Gastroesophageal sphincter (tissue), 4 donors: ENCODE measurements around the gene PTPRN2. TPM values are rescaled to one million over a fixed set of nuclear protein-coding genes. Genes with fewer than 3 reads are reported as not detected.

ENCODE experiments used
- ATAC-seq: fragments of 150-250 bp; one replicate; pipeline ENCODE4 v1.9.1; 2016; ENCODE audit warnings: mild to moderate bottlenecking, moderate library complexity
- H3K27ac ChIP-seq, 4 donors: fragments of 200-600 bp; sonication (generic) in 3 of 4; 1 replicate in 3 of 4; 2 replicates in 1 of 4; pipeline ENCODE4 v1.5.1; 2016 to 2019
- H3K27me3 ChIP-seq: fragments of 200-600 bp; sonication (generic); one replicate; pipeline ENCODE4 v1.5.1; 2019
- H3K36me3 ChIP-seq, 2 donors: fragments of 200-600 bp; sonication (generic); one replicate each; pipeline ENCODE4 v1.5.1; 2019; ENCODE audit warnings: control low read depth in 1 of 2
- H3K4me1 ChIP-seq, 3 donors: fragments of 200-600 bp; sonication (generic); 1 replicate in 2 of 3; 2 replicates in 1 of 3; pipeline ENCODE4 v1.5.1; 2016 to 2019; ENCODE audit warnings: control low read depth in 2 of 3
- H3K4me3 ChIP-seq, 2 donors: fragments of 200-600 bp; sonication (generic); one replicate each; pipeline ENCODE4 v1.5.1; 2019; ENCODE audit warnings: mild to moderate bottlenecking in 1 of 2, moderate library complexity in 1 of 2
- H3K9me3 ChIP-seq, 3 donors: fragments of 200-600 bp; sonication (generic); one replicate each; pipeline ENCODE4 v1.5.1; 2017 to 2019; ENCODE audit warnings: control low read depth in 2 of 3
- CTCF ChIP-seq, 4 experiments: fragments of 200-600 bp in 2 of 4; fragments of 450-650 bp in 2 of 4; sonication (generic) in 1 of 4; IDR thresholded peaks; one replicate each; pipeline ENCODE4 v1.5.1; 2017 to 2019; ENCODE audit warnings: antibody characterized with exemption in 4 of 4, mild to moderate bottlenecking in 2 of 4, moderate library complexity in 2 of 4
- EP300 ChIP-seq: sonication (generic); formaldehyde crosslinking; IDR thresholded peaks from one replicate; pipeline ENCODE4 v1.6.1; 2017; ENCODE audit warnings: antibody characterized with exemption, mild to moderate bottlenecking
- POLR2A ChIP-seq, 2 donors: fragments of 450-650 bp; IDR thresholded peaks; one replicate each; pipeline ENCODE4 v1.6.1; 2017; ENCODE audit warnings: antibody characterized with exemption in 2 of 2, mild to moderate bottlenecking in 2 of 2, moderate library complexity in 1 of 2
- POLR2AphosphoS5 ChIP-seq: sonication (generic); formaldehyde crosslinking; IDR thresholded peaks from one replicate; pipeline ENCODE4 v1.6.1; 2017; ENCODE audit warnings: antibody characterized with exemption
- WGBS, 2 donors: methylation state at CpG; one replicate each; pipeline ENCODE4 v1.1.5; 2018; ENCODE audit warnings: low coverage in 1 of 2; 5-methylcytosine and 5-hydroxymethylcytosine counted together
- total RNA-seq, 4 donors: library from RNA; depleted of rRNA; stranded (reverse); fragments of >200 nt; gene quantifications; one replicate each; pipeline ENCODE4 v1.1.0, GENCODE V29; 2016

The PTPRN2 gene
- total RNA-seq, 4 donors from 2014 or later, result 1.7 to 4.7 (median 3.3) TPM

- no peak for ATAC-seq
- Histone ChIP-seq H3K36me3 (no peaks in the 10 kb centered on the region), H3K4me1 (no peaks in the 10 kb centered on the region), H3K27me3 (peaks cover 18% of the 10 kb centered on the region), H3K9me3 (no peaks in the 10 kb centered on the region), H3K4me3 (no peak overlapping the region), H3K27ac (no peak overlapping the region)
- WGBS, 2 donors, result 74 to 81% methylated on average over 5 of the region's 9 CpGs
- no peak for TF ChIP-seq CTCF (IDR thresholded peaks at IDR 0.05)
- TF ChIP-seq POLR2A (IDR thresholded peaks at IDR 0.05), result no peak
- no peak for TF ChIP-seq EP300
- TF ChIP-seq POLR2AphosphoS5, result no peak
Observed at GRCh38 chr7:158249692-158250091, 337.9 kb downstream of the PTPRN2 start.

- no peak overlapping the region for H3K4me3 ChIP-seq
- TF ChIP-seq EP300 (no peak), POLR2AphosphoS5 (no peak), CTCF (IDR thresholded peaks at IDR 0.05) (no peak), POLR2A (IDR thresholded peaks at IDR 0.05) (no peak)
- peaks cover 18% of the 10 kb centered on the region for H3K27me3 ChIP-seq
- H3K27ac ChIP-seq, result no peak overlapping the region
- no peaks in the 10 kb centered on the region for H3K9me3 ChIP-seq
- no peaks in the 10 kb centered on the region for H3K4me1 ChIP-seq
- 45 to 85% methylated on average over 9 to 10 of the region's 10 CpGs for WGBS, 2 donors
- no peak for ATAC-seq
- H3K36me3 ChIP-seq, result no peaks in the 10 kb centered on the region
Observed at GRCh38 chr7:158248816-158249215, 338.8 kb downstream of the PTPRN2 start.

GRCh38 chr7:158247758-158248487, 339.7 kb downstream of the PTPRN2 start:
- TF ChIP-seq POLR2A (IDR thresholded peaks at IDR 0.05) (no peak), POLR2AphosphoS5 (no peak), CTCF (IDR thresholded peaks at IDR 0.05) (no peak), EP300 (no peak)
- H3K27me3 ChIP-seq, result peaks cover 16% of the 10 kb centered on the region
- no peaks in the 10 kb centered on the region for H3K36me3 ChIP-seq
- H3K27ac ChIP-seq, result no peak overlapping the region
- no peak for ATAC-seq
- no peaks in the 10 kb centered on the region for H3K4me1 ChIP-seq
- 79 to 100% methylated on average over 3 to 7 of the region's 14 CpGs for WGBS, 2 donors
- no peak overlapping the region for H3K4me3 ChIP-seq
- H3K9me3 ChIP-seq, result no peaks in the 10 kb centered on the region

- Histone ChIP-seq H3K4me1 (no peaks in the 10 kb centered on the region), H3K4me3 (no peak overlapping the region), H3K27ac (no peak overlapping the region), H3K9me3 (no peaks in the 10 kb centered on the region), H3K27me3 (peaks cover 11% of the 10 kb centered on the region), H3K36me3 (no peaks in the 10 kb centered on the region)
- no peak for TF ChIP-seq CTCF (IDR thresholded peaks at IDR 0.05)
- no peak for TF ChIP-seq POLR2AphosphoS5
- no peak for TF ChIP-seq POLR2A (IDR thresholded peaks at IDR 0.05)
- no peak for TF ChIP-seq EP300
- no peak for ATAC-seq
- 77% methylated on average over 13 of the region's 28 CpGs; no CpG with 5 or more reads in 1 of the 2 donors for WGBS, 2 donors
Observed at GRCh38 chr7:158246960-158247673, 340.5 kb downstream of the PTPRN2 start.
